Activated T-cell treated with anti-CD3 and anti-CD28 coated beads, Interleukin-2, amount 50 U/mL, for 72 hours (primary cell): ENCODE measurements around the gene ZNF565. TPM values are rescaled to one million over a fixed set of nuclear protein-coding genes. Genes with fewer than 3 reads are reported as not detected.

Source experiments
- ATAC-seq, 2 donors: fragments of 150-1000 bp; cut with Tn5 transposase; replicated peaks in 1 of 2; 2 replicates each; pipeline ENCODE4 v1.10.0; 2021; ENCODE audit warnings: moderate library complexity in 2 of 2, mild to moderate bottlenecking in 1 of 2
- DNase-seq, 2 donors: peaks; one replicate each; pipeline ENCODE4 v3.0.0; 2021 to 2022; ENCODE audit warnings: mixed read lengths in 1 of 2
- H3K27ac Mint-ChIP-seq: one replicate; pipeline ENCODE4 v1.8.0; 2022; ENCODE audit warnings: mild to moderate bottlenecking, moderate library complexity, mixed read lengths
- H3K27me3 Mint-ChIP-seq: one replicate; pipeline ENCODE4 v1.8.0; 2022; ENCODE audit warnings: low read depth, mixed read lengths
- H3K36me3 Mint-ChIP-seq, 2 donors: one replicate each; pipeline ENCODE4 v1.8.0; 2022; ENCODE audit warnings: mixed read lengths in 2 of 2, mild to moderate bottlenecking in 1 of 2; ENCODE audit not compliant: insufficient read depth in 2 of 2
- H3K4me1 Mint-ChIP-seq: one replicate; pipeline ENCODE4 v1.8.0; 2022; ENCODE audit warnings: low read depth, mixed read lengths
- H3K4me3 Mint-ChIP-seq, 2 donors: one replicate each; pipeline ENCODE4 v1.8.0; 2022; ENCODE audit warnings: mild to moderate bottlenecking in 2 of 2, mixed read lengths in 2 of 2, moderate library complexity in 2 of 2
- H3K9me3 Mint-ChIP-seq, 2 donors: one replicate each; pipeline ENCODE4 v1.8.0; 2022; ENCODE audit warnings: mixed read lengths in 2 of 2
- total RNA-seq, 2 donors: library from RNA; stranded (reverse); gene quantifications; one replicate each; pipeline ENCODE4 v1.2.3, GENCODE V29; 2022

The ZNF565 gene
- total RNA-seq, 2 donors from 2014 or later = 3.1 to 3.6 TPM

DNA sequence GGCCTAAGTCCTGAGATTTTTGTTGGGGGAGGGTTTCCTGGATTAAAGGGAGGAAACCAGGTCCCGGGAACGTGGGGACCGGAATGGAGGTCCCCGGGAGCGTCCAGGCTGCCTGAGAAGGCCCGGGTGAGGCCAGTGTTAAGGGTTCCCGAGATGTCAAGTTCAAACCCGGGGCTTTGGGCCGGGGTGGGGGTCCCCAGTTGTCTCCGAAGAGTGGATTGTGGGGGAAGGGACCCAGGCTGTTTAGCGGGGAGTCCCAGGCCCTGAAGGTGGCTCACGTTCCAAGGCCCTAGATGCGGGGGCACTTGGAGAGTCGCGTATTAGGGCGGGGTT, 62.5 kb downstream of the ZNF565 start:
- H3K4me3 Mint-ChIP-seq = no peak overlapping the region
- DNase-seq (no peak), ATAC-seq (no peak)
- no peaks in the 10 kb centered on the region for H3K9me3 Mint-ChIP-seq
- peaks cover 5 to 14% of the 10 kb centered on the region in 2 donors for H3K36me3 Mint-ChIP-seq
- H3K27ac Mint-ChIP-seq = no peak overlapping the region
- H3K4me1 Mint-ChIP-seq = peaks cover 3% of the 10 kb centered on the region
- H3K27me3 Mint-ChIP-seq = no peaks in the 10 kb centered on the region

GRCh38 chr19:36151144-36152018, 63.1 kb downstream of the ZNF565 start:
- Mint-ChIP-seq H3K27me3 (no peaks in the 10 kb centered on the region), H3K4me3 (no peak overlapping the region), H3K36me3 (peaks cover 8 to 19% of the 10 kb centered on the region in 2 donors), H3K27ac (no peak overlapping the region), H3K4me1 (peaks cover 5% of the 10 kb centered on the region), H3K9me3 (no peaks in the 10 kb centered on the region)
- ATAC-seq = no peak
- DNase-seq = no peak

DNA sequence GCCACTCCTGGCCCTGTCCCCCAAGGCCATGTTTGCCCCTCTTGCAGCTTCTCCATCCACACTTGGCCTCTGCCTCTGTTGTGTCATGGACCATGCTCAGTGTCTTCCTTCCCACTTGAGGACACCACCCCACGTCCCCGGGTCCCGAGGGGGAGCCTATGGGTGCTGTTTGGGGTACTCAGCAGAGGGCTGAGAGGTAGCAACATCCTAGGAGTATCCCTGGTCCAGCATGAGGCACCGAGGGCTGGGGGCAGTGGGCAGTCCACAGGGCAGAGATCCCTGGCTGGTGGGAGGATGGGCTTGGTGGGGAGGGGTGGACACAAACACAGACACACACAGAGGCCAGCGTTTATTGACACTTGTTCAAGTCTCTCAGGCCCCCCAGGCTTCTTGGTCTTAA, 63.9 kb downstream of the ZNF565 start:
- H3K27me3 Mint-ChIP-seq = no peaks in the 10 kb centered on the region
- ATAC-seq = peak in 1 of 2 donors; percentile 26
- H3K4me1 Mint-ChIP-seq = peaks cover 5% of the 10 kb centered on the region

DNA sequence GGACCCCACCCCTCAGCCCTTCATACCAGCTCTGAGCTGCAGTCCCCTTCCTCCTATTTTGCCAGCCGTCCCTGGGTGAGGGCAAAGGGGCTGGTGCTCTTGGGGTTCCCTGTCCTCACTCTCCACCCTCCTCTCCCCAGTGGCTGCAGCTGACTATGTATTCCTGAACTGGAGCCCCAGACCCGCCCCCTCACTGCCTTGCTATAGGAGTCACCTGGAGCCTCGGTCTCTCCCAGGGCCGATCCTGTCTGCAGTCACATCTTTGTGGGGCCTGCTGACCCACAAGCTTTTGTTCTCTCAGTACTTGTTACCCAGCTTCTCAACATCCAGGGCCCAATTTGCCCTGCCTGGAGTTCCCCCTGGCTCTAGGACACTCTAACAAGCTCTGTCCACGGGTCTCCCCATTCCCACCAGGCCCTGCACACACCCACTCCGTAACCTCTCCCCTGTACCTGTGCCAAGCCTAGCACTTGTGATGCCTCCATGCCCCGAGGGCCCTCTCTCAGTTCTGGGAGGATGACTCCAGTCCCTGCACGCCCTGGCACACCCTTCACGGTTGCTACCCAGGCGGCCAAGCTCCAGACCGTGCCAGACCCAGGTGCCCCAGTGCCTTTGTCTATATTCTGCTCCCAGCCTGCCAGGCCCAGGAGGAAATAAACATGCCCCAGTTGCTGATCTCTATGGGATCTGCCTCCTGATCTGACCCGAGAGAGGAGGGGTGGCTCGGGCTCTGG, 64.6 kb downstream of the ZNF565 start:
- no peaks in the 10 kb centered on the region for H3K9me3 Mint-ChIP-seq

More for the DNA sequence above, 63.9 kb downstream of the ZNF565 start:
- DNase-seq = no peak
- Mint-ChIP-seq H3K36me3 (peaks cover 13 to 25% of the 10 kb centered on the region in 2 donors), H3K27ac (no peak overlapping the region), H3K4me3 (no peak overlapping the region), H3K9me3 (no peaks in the 10 kb centered on the region)

GRCh38 chr19:36144624-36145023, 69.8 kb downstream of the ZNF565 start:
- no peaks in the 10 kb centered on the region for H3K9me3 Mint-ChIP-seq
- no peak overlapping the region for H3K4me3 Mint-ChIP-seq
- ATAC-seq (no peak), DNase-seq (no peak)
- H3K27me3 Mint-ChIP-seq = no peaks in the 10 kb centered on the region
- H3K36me3 Mint-ChIP-seq = peaks cover 27 to 29% of the 10 kb centered on the region in 2 donors
- peaks cover 17% of the 10 kb centered on the region for H3K4me1 Mint-ChIP-seq
- no peak overlapping the region for H3K27ac Mint-ChIP-seq

More for the DNA sequence above, 64.6 kb downstream of the ZNF565 start:
- no peak overlapping the region for H3K27ac Mint-ChIP-seq
- no peaks in the 10 kb centered on the region for H3K27me3 Mint-ChIP-seq
- DNase-seq (no peak), ATAC-seq (peak in 1 of 2 donors; percentile 15)
- peaks cover 5% of the 10 kb centered on the region for H3K4me1 Mint-ChIP-seq
- no peak overlapping the region for H3K4me3 Mint-ChIP-seq
- peaks cover 14 to 26% of the 10 kb centered on the region in 2 donors for H3K36me3 Mint-ChIP-seq

GRCh38 chr19:36142496-36142895, 72.0 kb downstream of the ZNF565 start:
- peaks cover 17% of the 10 kb centered on the region for H3K4me1 Mint-ChIP-seq
- DNase-seq = no peak
- H3K27ac Mint-ChIP-seq = no peak overlapping the region
- no peak for ATAC-seq
- no peaks in the 10 kb centered on the region for H3K27me3 Mint-ChIP-seq
- peaks cover 24 to 29% of the 10 kb centered on the region in 2 donors for H3K36me3 Mint-ChIP-seq
- H3K9me3 Mint-ChIP-seq = no peaks in the 10 kb centered on the region
- peak overlapping the region in 1 of 2 donors; percentile 14 for H3K4me3 Mint-ChIP-seq

GRCh38 chr19:36142046-36142445, 72.4 kb downstream of the ZNF565 start:
- Mint-ChIP-seq H3K27ac (no peak overlapping the region), H3K27me3 (no peaks in the 10 kb centered on the region), H3K9me3 (no peaks in the 10 kb centered on the region), H3K4me3 (peak overlapping the region in 1 of 2 donors; percentile 14), H3K36me3 (peaks cover 22 to 27% of the 10 kb centered on the region in 2 donors), H3K4me1 (peaks cover 15% of the 10 kb centered on the region)
- DNase-seq = no peak
- no peak for ATAC-seq

DNA sequence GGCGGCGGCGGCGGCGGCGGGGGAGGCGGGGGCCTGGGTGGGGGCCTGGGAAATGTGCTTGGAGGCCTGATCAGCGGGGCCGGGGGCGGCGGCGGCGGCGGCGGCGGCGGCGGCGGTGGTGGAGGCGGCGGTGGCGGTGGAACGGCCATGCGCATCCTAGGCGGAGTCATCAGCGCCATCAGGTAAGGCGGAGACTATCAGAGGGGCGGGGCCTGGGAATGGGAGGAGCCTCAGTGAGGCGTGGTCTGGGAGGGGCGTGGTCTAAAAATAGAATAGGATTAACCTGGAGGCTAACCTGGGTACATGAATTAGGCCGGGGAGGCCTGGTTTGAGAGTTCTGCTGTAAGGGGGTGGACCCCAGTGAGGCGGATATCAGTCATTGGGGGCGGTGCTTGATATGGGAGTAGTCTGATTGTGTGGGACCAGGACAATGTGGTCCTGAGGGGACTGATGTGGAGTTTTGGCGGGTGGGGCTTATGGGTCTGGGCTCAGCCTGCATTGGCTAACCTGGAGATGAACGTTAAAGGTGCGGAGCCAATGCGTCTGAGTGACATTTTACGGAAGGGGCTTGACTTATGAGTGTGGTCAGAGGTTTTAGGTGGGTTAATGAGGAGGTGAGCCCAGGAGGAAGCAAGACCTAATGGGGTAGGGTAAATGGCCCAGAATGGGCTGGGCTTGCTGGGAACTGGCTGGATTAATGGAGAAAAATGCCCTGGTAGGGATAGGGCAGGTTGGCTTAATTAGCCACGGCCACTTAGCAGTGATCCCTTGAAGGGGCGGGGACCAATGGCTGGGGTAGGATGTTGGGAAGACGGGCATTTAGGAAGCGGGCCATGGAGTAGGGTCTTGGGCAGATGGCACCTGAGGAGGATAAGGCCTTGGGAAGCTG, 73.2 kb downstream of the ZNF565 start:
- Mint-ChIP-seq H3K9me3 (no peaks in the 10 kb centered on the region), H3K27me3 (no peaks in the 10 kb centered on the region), H3K27ac (peak overlapping the region; percentile 78), H3K4me3 (peak overlapping the region; percentile 89 to 97), H3K4me1 (peaks cover 20% of the 10 kb centered on the region), H3K36me3 (peaks cover 18 to 20% of the 10 kb centered on the region in 2 donors)
- ATAC-seq = peak; percentile 66 to 74
- DNase-seq = peak; percentile 88 to 95

DNA sequence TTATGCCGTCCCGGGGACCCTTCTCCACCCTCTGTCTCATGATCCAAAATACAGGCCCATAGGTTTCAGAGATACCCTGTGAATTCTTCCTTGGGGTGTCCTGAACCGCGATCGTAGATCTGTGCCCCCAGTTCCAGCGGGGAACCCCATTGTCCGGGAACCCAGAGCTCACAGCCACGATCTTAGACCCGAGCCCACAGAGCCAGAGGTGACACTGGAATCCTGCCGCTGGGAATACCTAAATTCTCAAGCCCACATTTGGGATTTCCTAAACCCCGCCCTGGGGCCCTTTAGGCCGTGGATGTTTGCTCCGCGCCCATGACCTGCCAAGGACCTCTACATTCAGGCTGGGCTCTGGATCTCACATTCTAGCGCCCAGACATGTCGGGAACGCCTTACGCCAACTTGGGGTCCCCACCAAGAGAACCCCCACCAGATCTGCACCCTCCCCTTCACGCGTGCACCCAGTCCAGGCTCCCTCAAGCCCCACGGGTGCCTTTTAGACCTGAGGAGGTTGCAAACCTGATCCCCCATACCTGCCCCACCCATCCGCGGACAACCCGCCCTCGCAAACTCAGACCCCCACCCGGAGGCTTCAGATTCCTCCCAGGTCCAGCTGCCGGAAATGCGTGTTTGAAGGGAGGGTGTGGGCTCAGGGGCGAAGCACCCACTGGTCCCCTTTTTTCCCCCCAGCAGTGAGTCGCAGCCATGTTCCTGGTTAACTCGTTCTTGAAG, 74.0 kb downstream of the ZNF565 start:
- Mint-ChIP-seq H3K4me1 (peaks cover 28% of the 10 kb centered on the region), H3K27ac (peak overlapping the region; percentile 94), H3K9me3 (no peaks in the 10 kb centered on the region), H3K36me3 (peaks cover 13 to 14% of the 10 kb centered on the region in 2 donors), H3K4me3 (peak overlapping the region; percentile 89 to 97), H3K27me3 (no peaks in the 10 kb centered on the region)
- ATAC-seq (peak; percentile 27 to 36), DNase-seq (peak; percentile 45 to 46)

DNA sequence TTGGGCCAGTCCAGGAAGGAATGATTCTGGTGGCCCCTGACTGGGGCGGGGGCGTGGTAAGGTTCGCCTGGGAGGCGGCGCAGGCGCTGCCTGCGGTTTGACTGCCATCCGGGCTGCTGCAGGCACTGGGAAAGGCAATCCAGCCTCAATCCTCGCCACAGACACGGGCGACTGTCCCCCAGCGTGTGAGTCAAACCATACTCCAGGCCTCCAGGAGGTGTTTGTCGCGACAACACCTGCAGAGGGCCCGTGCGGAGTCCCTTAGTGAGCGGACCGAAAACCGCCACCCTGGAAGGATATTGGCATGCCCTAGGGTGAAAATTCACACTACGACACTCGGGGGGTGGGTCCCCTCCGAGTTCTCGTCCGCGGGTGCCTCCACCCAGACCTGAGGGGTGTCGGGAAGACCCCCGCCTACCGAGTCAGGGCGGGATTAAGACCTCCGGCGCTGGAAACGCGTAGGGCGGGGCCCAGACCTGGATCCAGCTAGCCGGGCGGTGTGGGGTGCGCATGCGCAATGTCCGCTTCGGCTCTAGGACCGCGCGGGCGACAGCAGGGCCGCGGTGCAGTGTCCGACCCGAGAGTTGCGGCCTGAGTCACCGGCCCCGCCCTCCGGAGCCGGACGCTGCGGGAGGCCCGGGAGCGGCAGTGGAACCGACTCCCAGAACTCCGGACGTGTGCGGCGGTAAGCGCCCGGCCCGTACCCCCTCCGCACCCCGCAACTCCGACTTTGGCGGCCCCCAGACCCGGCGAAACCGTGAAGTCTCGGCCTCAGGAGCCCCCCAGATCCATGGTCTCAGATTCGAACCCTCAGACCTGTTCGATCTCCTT, 74.8 kb downstream of the ZNF565 start, which contains the start of gene CAPNS1:
CAPNS1 (plus strand) TSS at position 594 of the 831 bp plus-strand sequence. CDS start 946 bp downstream, outside the sequence.
- Mint-ChIP-seq H3K27ac (peak within 1 kb of the TSS; percentile 94), H3K36me3 (peaks cover 13 to 14% of the 10 kb centered on the region in 2 donors), H3K4me3 (peak within 1 kb of the TSS; percentile 89 to 97), H3K27me3 (no peaks in the 10 kb centered on the region), H3K9me3 (no peaks in the 10 kb centered on the region), H3K4me1 (peaks cover 29% of the 10 kb centered on the region)
- ATAC-seq (peak; percentile 79 to 81), DNase-seq (peak; percentile 95 to 98)

GRCh38 chr19:36139120-36139472, 75.4 kb downstream of the ZNF565 start:
- Mint-ChIP-seq H3K27me3 (no peaks in the 10 kb centered on the region), H3K4me3 (peak overlapping the region; percentile 89 to 97), H3K9me3 (no peaks in the 10 kb centered on the region), H3K27ac (peak overlapping the region; percentile 85), H3K36me3 (peaks cover 13 to 14% of the 10 kb centered on the region in 2 donors), H3K4me1 (peaks cover 29% of the 10 kb centered on the region)
- DNase-seq (no peak), ATAC-seq (no peak)
